Neural progenitor cell (in vitro differentiated cells): ENCODE data around the gene SLC13A4. TPM values are rescaled to one million over a fixed set of nuclear protein-coding genes. Genes with fewer than 3 reads are reported as not detected.
A peak's percentile ranks its signal among the peaks of the same experiment; 100 is the strongest.

ENCODE experiments used
- DNase-seq: peaks from one replicate; pipeline ENCODE4 v3.0.0-alpha.2; 2016; ENCODE audit warnings: low spot score
- H2AFZ ChIP-seq: fragments of 200-600 bp; sonication (generic); replicated peaks from 2 replicates; pipeline ENCODE4 v1.6.1; 2016; ENCODE audit warnings: antibody characterized with exemption
- H3F3A ChIP-seq: fragments of 200-600 bp; sonication (generic); 2 replicates; pipeline ENCODE4 v1.6.1; 2016; ENCODE audit warnings: antibody characterized with exemption, low read depth
- H3K27ac ChIP-seq: fragments of 200-600 bp; sonication (generic); 2 replicates; pipeline ENCODE4 v1.5.1; 2016; ENCODE audit warnings: mild to moderate bottlenecking
- H3K27me3 ChIP-seq: fragments of 200-600 bp; sonication (generic); 2 replicates; pipeline ENCODE4 v1.6.1; 2016; ENCODE audit warnings: mild to moderate bottlenecking, moderate library complexity
- H3K36me3 ChIP-seq: fragments of 200-600 bp; sonication (generic); 2 replicates; pipeline ENCODE4 v1.5.1; 2016
- H3K4me1 ChIP-seq: fragments of 200-600 bp; sonication (generic); 2 replicates; pipeline ENCODE4 v1.6.1; 2016; ENCODE audit warnings: mixed run types
- H3K4me2 ChIP-seq: fragments of 200-600 bp; sonication (generic); 2 replicates; pipeline ENCODE4 v1.6.1; 2016
- H3K4me3 ChIP-seq: fragments of 200-600 bp; sonication (generic); 2 replicates; pipeline ENCODE4 v1.5.1; 2016
- H3K79me2 ChIP-seq: fragments of 200-600 bp; sonication (generic); 2 replicates; pipeline ENCODE4 v1.6.1; 2016; ENCODE audit warnings: low read depth
- H3K9ac ChIP-seq: fragments of 200-600 bp; sonication (generic); 2 replicates; pipeline ENCODE4 v1.6.1; 2016
- H3K9me3 ChIP-seq: fragments of 200-600 bp; sonication (generic); 2 replicates; pipeline ENCODE4 v1.5.1; 2016; ENCODE audit warnings: low read depth
- H4K20me1 ChIP-seq: fragments of 200-600 bp; sonication (generic); 2 replicates; pipeline ENCODE4 v1.6.1; 2016; ENCODE audit warnings: low read depth
- H3K27ac Mint-ChIP-seq: 3 replicates; pipeline ENCODE4 v1.8.0; 2021; ENCODE audit warnings: mixed read lengths
- H3K27me3 Mint-ChIP-seq: 2 replicates; pipeline ENCODE4 v1.8.0; 2022; ENCODE audit warnings: low read depth, mild to moderate bottlenecking, inconsistent platforms, moderate library complexity, mixed read lengths; ENCODE audit not compliant: insufficient read depth
- H3K36me3 Mint-ChIP-seq: 3 replicates; pipeline ENCODE4 v1.8.0; 2021; ENCODE audit warnings: mixed read lengths
- H3K4me1 Mint-ChIP-seq: 3 replicates; pipeline ENCODE4 v1.8.0; 2021; ENCODE audit warnings: mixed read lengths
- H3K4me3 Mint-ChIP-seq: 3 replicates; pipeline ENCODE4 v1.8.0; 2021; ENCODE audit warnings: mild to moderate bottlenecking, moderate library complexity, mixed read lengths
- H3K9me3 Mint-ChIP-seq: 3 replicates; pipeline ENCODE4 v1.8.0; 2020; ENCODE audit warnings: mixed read lengths
- CTCF ChIP-seq: fragments of 200-600 bp; sonication (generic); IDR thresholded peaks from 2 replicates; pipeline ENCODE4 v1.5.1; 2017; ENCODE audit warnings: antibody characterized with exemption, mild to moderate bottlenecking
- EZH2 ChIP-seq: fragments of 200-600 bp; sonication (generic); IDR thresholded peaks from 2 replicates; pipeline ENCODE4 v1.6.1; 2017; ENCODE audit warnings: antibody characterized with exemption, mild to moderate bottlenecking, moderate library complexity
- EZH2phosphoT487 ChIP-seq: fragments of 200-600 bp; sonication (generic); IDR thresholded peaks from 2 replicates; pipeline ENCODE4 v1.6.1; 2017; ENCODE audit warnings: antibody characterized with exemption
- total RNA-seq: library from RNA; depleted of rRNA; stranded (reverse); fragments of >200 nt; gene quantifications from 2 replicates; pipeline ENCODE4 v1.2.3, GENCODE V29; 2015; ENCODE audit warnings: low replicate concordance

The SLC13A4 gene
- total RNA-seq, 1 donor from 2014 or later = 0.28 TPM

- H3K27me3 Mint-ChIP-seq = peaks cover 19% of the 10 kb centered on the region
- Histone ChIP-seq H4K20me1 (no peaks in the 10 kb centered on the region), H3K9ac (no peak overlapping the region), H2AFZ (no peak overlapping the region), H3K79me2 (no peaks in the 10 kb centered on the region), H3F3A (no peaks in the 10 kb centered on the region), H3K4me3 (no peak overlapping the region), H3K9me3 (no peaks in the 10 kb centered on the region), H3K27me3 (no peaks in the 10 kb centered on the region), H3K27ac (no peak overlapping the region), H3K4me2 (no peak overlapping the region), H3K36me3 (no peaks in the 10 kb centered on the region), H3K4me1 (peaks cover 4% of the 10 kb centered on the region)
- DNase-seq = no peak
- TF ChIP-seq EZH2 (no peak), CTCF (no peak), EZH2phosphoT487 (no peak)
- H3K4me3 Mint-ChIP-seq = peak overlapping the region; percentile 12
- H3K27ac Mint-ChIP-seq = no peak overlapping the region
- H3K9me3 Mint-ChIP-seq = peaks cover 3% of the 10 kb centered on the region
- no peaks in the 10 kb centered on the region for H3K36me3 Mint-ChIP-seq
- peaks cover 12% of the 10 kb centered on the region for H3K4me1 Mint-ChIP-seq
Measured at GRCh38 chr7:135745703-135746312, 17.8 kb upstream of the SLC13A4 start.

GRCh38 chr7:135744938-135745702, 17.1 kb upstream of the SLC13A4 start:
- Mint-ChIP-seq H3K27ac (peak overlapping the region; percentile 10), H3K4me1 (peaks cover 12% of the 10 kb centered on the region), H3K4me3 (peak overlapping the region; percentile 24), H3K36me3 (no peaks in the 10 kb centered on the region), H3K27me3 (peaks cover 19% of the 10 kb centered on the region), H3K9me3 (peaks cover 3% of the 10 kb centered on the region)
- Histone ChIP-seq H3K4me1 (peaks cover 4% of the 10 kb centered on the region), H3K27me3 (no peaks in the 10 kb centered on the region), H3K4me3 (no peak overlapping the region), H2AFZ (no peak overlapping the region), H4K20me1 (no peaks in the 10 kb centered on the region), H3K79me2 (no peaks in the 10 kb centered on the region), H3K9me3 (no peaks in the 10 kb centered on the region), H3K9ac (no peak overlapping the region), H3K27ac (no peak overlapping the region), H3K36me3 (no peaks in the 10 kb centered on the region), H3K4me2 (no peak overlapping the region), H3F3A (no peaks in the 10 kb centered on the region)
- TF ChIP-seq EZH2 = no peak
- no peak for TF ChIP-seq EZH2phosphoT487
- TF ChIP-seq CTCF = no peak
- no peak for DNase-seq

DNA sequence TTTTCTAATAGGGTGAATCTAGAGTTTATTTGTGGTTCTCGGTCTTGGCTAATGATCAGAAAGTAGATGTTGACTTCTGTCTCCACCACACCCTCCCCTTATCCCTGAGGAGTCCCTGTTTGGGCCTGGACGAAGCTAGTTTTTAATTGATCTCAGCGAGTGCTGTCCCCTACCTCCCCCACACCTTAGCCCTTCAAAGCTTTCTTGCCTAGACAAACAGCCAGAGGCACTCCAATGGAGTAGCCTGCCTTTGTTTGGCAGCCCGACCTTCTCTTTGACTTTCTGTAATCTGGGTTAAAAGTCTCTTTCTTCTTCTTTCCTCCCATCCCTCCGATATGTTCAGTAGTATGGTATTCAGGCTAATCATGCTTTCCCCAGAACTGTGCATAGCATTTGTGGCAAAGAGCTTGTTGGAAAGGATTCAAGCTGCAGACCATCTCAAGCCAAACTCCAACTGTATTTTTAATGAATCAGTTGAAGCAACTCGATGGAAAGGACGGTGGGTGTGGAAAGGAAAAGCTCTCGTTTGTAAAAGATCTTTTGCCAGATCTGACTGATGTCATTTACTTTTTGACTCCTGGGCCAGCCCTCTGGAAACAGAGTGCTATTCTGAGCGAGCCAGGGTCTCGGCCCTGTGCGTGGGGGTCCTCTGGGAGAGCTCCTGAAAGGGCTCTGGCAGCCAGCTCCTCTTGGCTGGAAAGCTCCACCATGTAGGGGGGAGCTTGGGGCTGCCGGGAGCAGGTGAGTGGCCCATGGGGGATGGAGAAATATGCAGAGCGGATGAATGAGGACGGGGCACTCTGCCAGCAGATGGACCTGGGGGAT, 16.1 kb upstream of the SLC13A4 start:
- Histone ChIP-seq H3K79me2 (no peaks in the 10 kb centered on the region), H3K36me3 (no peaks in the 10 kb centered on the region), H3K9ac (no peak overlapping the region), H4K20me1 (no peaks in the 10 kb centered on the region), H3K4me1 (peaks cover 4% of the 10 kb centered on the region), H3F3A (no peaks in the 10 kb centered on the region), H3K4me3 (no peak overlapping the region), H2AFZ (no peak overlapping the region), H3K4me2 (no peak overlapping the region), H3K9me3 (no peaks in the 10 kb centered on the region), H3K27ac (no peak overlapping the region), H3K27me3 (no peaks in the 10 kb centered on the region)
- no peaks in the 10 kb centered on the region for H3K36me3 Mint-ChIP-seq
- peaks cover 12% of the 10 kb centered on the region for H3K4me1 Mint-ChIP-seq
- peaks cover 3% of the 10 kb centered on the region for H3K9me3 Mint-ChIP-seq
- no peak overlapping the region for H3K4me3 Mint-ChIP-seq
- no peak for DNase-seq
- TF ChIP-seq EZH2phosphoT487 (no peak), EZH2 (no peak), CTCF (no peak)
- H3K27ac Mint-ChIP-seq = peak overlapping the region; percentile 26
- H3K27me3 Mint-ChIP-seq = peaks cover 19% of the 10 kb centered on the region
